RWPE1 (cell line): ENCODE results near the gene MCAM.
A peak's percentile ranks its signal among the peaks of the same experiment; 100 is the strongest.

ENCODE experiments used
- CTCF ChIA-PET: fragments of 350-600 bp; sonication (Branson Sonifier 250); formaldehyde crosslinking; extraction: SDS; loops from one replicate; lab custom pipeline; 2021; lab: Yijun Ruan, JAX
- POLR2A ChIA-PET: fragments of 400-600 bp; formaldehyde crosslinking; extraction: SDS; loops from one replicate; lab custom pipeline; 2020; ENCODE audit warnings: antibody characterized with exemption; ENCODE audit not compliant: low non-redundant PET; lab: Yijun Ruan, JAX
- DNase-seq: peaks from one replicate; pipeline ENCODE4 v3.0.0; 2012; ENCODE audit warnings: low spot score
- H3K27ac ChIP-seq: fragments of 450-650 bp; 2 replicates; pipeline ENCODE4 v1.5.1; 2017
- CTCF ChIP-seq: fragments of 450-650 bp; conservative IDR thresholded peaks from 2 replicates; pipeline ENCODE4 v1.5.1; 2017; ENCODE audit warnings: low read depth, mild to moderate bottlenecking

Gene MCAM

GRCh38 chr11:119322921-119323531 lies 6.1 kb upstream of the MCAM start:
- ChIA-PET POLR2A (no interaction called here), CTCF (interaction anchor here (0.5 to 4.4 kb wide), 16 partner anchors 9 to 568 kb away, joined by 3 to 28 read pairs (median 3); partner anchors contain the start of gene C1QTNF5)
- no peak for DNase-seq
- TF ChIP-seq CTCF = no peak
- no peak overlapping the region for H3K27ac ChIP-seq

DNA sequence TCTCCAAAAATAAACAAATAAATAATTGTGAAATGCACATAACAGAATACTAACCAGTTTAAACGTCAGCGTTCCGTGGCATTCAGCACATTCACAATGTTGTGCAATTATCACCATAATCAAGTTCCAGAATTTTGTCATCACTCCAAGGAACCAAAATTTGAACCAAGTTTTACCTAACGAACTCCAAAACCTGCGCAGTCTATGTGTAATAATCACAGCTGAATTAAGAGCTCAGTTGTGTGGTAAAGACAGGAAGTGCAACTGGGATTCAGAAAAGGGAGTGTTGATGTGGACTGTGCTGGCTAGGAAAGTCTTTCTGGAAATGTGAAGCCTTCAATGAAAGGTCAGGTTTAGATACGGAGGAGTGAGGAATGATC lies 5.4 kb upstream of the MCAM start:
- POLR2A ChIA-PET = no interaction called here
- DNase-seq = no peak
- no peak for TF ChIP-seq CTCF
- no peak overlapping the region for H3K27ac ChIP-seq
- CTCF ChIA-PET = interaction anchor here (0.5 to 4.4 kb wide), 11 partner anchors 15 to 568 kb away, joined by 3 to 28 read pairs (median 4); no protein-coding TSS in a partner anchor

DNA sequence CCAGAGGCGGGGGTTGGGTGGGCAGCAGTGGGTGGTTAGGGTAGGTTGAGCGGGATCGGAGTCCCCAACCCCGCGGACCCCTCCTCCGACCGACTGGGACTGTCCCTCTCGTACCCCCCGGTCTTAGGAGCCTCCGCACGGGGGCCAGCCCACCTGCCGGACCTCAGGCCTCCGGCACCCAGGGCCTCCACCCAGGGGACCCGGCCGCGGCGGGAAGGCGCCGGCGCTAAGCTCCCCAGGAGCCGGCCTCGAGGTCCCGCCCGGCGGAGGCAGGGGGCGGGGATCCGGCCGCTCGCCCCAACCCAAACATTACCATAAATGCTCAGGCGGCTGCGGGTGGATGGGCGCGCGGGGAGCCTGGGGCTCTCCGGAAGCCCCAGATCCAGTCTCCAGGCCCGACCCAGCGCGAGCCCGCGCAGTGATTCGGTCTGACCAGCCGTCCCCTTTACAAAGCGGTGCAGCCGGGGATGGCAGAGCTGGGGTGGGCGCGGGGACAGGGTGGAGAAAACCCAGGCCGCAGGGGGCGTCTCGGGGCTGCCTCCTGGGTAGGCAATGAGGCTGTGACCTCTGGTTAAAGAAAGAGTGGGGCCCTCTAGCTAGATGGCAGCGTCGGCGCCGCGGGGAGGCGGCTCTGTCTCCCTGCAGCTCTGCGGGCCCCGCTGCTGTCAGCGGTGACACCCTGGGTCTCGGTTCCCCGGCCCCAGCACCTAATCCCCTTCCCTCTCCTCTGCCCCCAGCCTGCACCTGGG lies 4.0 kb upstream of the MCAM start:
- CTCF ChIA-PET = interaction anchor here (0.5 to 4.4 kb wide), 10 partner anchors 8 to 902 kb away, joined by 3 to 28 read pairs (median 4); partner anchors contain the start of gene USP2
- TF ChIP-seq CTCF = no peak
- no peak for DNase-seq
- POLR2A ChIA-PET = no interaction called here
- peak overlapping the region; percentile 58 for H3K27ac ChIP-seq

GRCh38 chr11:119320240-119320775 lies 3.4 kb upstream of the MCAM start:
- no peak for DNase-seq
- ChIA-PET CTCF (interaction anchor here (0.5 to 4.4 kb wide), 6 partner anchors 13 to 716 kb away, joined by 3 to 28 read pairs (median 4); partner anchors contain the start of gene USP2), POLR2A (no interaction called here)
- TF ChIP-seq CTCF = no peak
- peak overlapping the region; percentile 58 for H3K27ac ChIP-seq

DNA sequence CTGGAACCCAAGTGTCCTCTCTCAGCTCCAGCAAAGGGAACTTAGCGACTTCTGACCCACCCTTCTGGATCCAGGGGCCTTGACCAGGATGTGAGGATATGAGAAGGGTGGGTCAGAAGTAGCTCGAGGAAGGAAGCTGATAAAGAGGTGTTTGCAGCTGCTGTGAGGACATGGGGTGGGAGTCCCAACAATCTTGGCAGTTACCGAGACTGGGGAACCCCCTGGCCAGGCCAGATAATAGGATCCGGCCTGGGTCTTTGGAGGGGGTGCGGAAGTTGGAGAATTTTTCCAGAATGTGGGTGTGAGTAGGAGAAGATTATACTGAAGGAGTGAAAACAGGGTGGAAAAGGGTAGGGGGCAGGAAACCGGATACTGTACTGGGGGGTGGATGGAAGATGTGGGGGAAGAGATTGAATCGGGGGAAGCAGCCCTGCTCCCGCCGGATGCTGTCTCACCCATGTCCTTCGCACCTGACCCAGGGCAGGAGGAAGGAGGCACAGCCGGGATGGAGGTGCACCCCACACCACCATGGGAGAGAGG lies 2.8 kb upstream of the MCAM start:
- DNase-seq = no peak
- CTCF ChIA-PET = interaction anchor here (0.7 to 1.1 kb wide), 4 partner anchors 26 to 155 kb away, joined by 3 to 7 read pairs (median 3); partner anchors contain the start of gene USP2
- POLR2A ChIA-PET = no interaction called here
- TF ChIP-seq CTCF = no peak
- H3K27ac ChIP-seq = peak overlapping the region; percentile 91

DNA sequence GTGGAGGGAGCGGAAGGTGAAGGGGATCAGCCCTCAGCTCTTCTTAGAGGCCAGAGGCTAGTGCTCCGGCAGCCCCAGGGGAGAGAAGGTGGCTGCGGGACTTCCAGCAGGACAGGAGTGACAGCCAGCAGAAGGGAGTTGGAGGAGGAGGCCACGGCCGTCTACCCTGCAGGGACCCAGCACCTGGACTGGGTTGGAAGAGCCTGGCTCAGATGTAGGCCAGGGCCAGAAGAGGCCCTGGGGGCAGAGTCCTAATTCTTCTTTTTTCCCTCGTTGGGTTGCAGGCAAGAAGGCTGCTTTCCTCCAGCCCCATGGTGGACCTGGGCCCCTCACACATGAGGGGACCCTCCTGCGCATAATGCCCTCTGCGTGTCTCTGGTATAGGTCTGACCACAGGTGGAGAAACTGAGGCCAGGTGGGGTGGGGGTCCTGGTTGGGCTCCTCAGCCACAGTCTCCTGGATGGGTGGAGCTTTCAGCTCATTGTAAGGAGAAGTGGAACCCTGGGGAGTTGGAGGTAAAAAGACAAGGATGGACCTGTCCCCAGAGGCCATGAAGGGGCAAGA lies 2.3 kb upstream of the MCAM start:
- TF ChIP-seq CTCF = no peak
- no peak for DNase-seq
- POLR2A ChIA-PET = no interaction called here
- H3K27ac ChIP-seq = peak overlapping the region; percentile 91
- CTCF ChIA-PET = interaction anchor here (0.5 to 1.1 kb wide), 4 partner anchors 25 to 281 kb away, joined by 3 to 7 read pairs (median 4); no protein-coding TSS in a partner anchor
